ENCODE results near the gene TSPOAP1. TPM values are rescaled to one million over a fixed set of nuclear protein-coding genes. Genes with fewer than 3 reads are reported as not detected.

The TSPOAP1 gene
- total RNA-seq, 1 donor from 2014 or later, result 13.6 TPM

DNA sequence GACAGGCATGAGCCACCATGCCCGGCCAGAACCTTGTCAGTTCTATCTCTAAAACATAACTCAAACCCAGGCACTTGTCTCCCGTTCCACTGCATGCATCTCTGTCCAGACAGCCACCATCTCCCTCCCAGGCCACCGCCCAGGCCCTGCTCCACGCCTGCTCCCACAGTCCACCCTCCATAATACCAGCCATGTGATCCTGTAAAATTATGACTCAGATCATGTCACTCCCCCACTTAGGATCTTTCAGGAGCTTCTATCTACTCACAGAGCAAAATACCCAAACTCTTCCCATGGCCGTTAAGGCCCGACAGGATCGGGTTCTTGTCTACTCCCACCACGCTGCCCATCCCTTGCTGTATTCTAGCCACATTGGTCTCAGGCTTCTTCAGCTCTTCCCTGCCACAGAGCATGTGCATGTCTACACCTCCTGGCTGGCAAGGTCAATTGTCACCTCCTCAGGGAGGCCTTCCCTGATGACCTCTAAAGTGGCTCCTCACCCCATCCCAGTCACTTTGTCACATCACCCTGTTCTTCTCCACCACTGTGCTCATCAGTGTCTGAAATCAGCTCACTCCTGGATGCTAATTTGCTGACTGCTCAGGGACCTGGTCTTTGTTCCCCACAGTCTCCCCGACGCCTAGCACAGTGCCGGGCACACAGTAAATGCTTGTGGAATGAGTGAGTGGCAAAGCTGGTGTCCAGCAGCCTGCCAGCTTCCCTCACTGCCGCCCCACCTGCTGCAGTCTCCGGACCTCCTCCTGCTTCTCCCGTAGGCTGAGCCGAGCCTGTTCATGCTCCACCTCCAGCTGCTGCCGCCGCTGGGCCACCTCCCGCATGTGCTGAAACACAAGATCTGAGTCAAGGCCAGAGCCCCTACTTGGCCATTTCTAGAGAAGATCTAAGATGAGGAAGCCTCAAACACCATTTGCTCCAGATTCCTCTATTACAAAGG, 6.7 kb downstream of the TSPOAP1 start:
- intact Hi-C loops (cut with DNase I), result no loop called here
- peak; percentile 24 for DNase-seq
- ATAC-seq (ENCODE audit: poor library complexity), result no peak

DNA sequence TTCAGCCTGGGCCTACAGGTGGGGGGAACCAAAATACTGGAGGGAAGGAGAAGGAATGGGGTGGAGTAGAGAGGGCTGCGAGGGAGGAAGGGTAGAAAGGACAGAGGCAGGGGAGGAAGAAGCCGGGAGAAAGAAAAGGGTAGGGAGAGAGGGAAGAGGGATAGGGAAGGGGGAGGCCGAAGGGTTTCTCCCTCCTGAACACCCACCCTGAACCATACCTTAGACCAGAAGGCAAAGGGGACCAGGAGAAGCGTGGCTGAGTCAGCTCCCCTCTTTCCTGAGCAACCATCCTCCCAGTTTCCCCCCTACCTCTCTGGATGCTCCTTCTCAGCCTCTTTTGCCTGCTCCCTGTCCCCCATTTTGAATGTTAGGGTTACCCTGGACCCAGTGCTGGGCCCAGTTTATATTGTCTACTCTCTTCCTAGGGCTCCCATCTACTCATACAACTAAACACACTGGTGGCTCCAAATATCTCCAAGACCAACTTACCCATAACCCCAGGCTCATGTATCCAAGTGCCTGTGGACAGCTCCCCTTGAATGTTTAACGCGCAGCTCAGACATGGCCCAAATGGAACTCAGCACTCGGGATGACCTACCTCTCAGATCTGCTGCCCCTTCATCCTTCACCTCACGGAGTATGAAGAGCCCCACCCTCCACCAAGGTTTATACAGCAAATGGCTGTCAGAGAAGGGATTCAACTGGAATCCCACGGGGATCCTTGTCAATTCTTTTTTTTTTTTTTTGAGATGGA, 7.8 kb downstream of the TSPOAP1 start:
- ATAC-seq (ENCODE audit: poor library complexity) (no peak), DNase-seq (no peak)
- intact Hi-C loops (cut with DNase I), result no loop called here

DNA sequence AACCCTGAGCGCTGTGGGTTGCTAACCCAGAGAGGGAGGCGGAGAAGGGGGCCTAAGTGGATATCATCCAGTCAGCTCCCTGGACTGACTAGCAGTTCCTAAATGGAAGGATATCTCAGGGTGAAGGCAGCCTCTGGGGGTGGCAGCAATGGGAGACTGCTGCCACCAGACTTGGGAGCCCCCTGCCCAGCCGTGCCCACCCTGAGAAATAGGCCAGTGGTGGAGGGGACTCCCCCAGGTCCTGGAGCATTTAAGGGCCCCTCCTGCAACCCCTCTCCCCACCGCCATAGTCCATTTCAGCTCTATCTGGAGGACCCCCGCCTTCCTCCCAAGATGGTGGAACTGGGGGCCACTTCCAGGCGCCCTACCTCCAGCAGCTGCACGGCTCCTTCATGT, 8.4 kb downstream of the TSPOAP1 start:
- no peak for DNase-seq
- ATAC-seq (ENCODE audit: poor library complexity), result no peak
- intact Hi-C loops (cut with DNase I), result no loop called here

DNA sequence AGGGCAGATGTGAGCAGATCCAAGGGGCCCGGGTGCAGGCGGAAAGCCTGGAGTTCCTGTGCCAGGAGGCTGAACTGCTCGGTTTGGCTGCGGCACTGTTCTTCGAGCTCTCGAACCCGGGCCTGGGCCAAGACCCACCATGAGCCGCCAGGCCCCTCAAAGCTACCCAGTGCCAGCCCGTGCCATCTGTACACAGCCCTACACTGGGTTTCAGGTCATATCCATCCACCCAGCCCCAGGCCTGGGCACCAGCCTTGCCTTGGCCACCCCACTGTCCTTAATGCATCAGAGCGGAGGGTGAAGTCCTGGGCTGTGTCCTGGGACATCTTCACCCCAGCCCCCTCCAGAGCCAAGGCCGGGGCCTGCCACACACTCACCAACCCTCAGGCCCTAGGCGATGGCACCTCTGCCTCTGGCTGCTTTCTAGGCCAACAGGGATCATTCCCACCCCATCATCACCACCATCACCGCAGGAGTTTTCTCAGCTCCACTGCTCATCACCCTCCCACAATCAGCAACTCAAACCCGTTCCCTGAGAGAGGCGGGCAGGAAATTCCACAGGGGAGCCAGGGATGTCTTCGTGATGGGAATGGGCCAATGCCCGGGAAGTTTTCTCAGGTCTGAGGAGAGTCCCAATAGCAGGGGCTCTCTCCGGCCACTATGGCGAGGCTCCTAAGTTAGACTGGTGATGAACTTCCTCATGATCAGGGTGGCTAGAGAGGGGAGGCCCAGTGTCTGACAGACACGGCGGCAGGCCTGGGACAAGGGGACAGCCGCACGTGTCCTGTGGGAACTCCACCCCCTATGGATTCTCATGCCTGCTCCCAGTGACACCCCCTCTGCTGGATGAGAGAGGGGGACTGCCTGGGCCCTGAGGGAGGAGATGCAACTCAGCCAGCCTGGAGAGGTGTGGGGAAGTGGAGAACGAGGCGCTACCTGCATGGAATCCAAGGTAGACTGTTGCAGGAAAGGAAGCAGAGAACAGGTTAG, 9.1 kb downstream of the TSPOAP1 start:
- ATAC-seq (ENCODE audit: poor library complexity) (no peak), DNase-seq (peak; percentile 36)
- intact Hi-C loops (cut with DNase I), result loop anchor here (5.0 kb wide), 1 partner anchor 128 kb away; no protein-coding TSS in a partner anchor

DNA sequence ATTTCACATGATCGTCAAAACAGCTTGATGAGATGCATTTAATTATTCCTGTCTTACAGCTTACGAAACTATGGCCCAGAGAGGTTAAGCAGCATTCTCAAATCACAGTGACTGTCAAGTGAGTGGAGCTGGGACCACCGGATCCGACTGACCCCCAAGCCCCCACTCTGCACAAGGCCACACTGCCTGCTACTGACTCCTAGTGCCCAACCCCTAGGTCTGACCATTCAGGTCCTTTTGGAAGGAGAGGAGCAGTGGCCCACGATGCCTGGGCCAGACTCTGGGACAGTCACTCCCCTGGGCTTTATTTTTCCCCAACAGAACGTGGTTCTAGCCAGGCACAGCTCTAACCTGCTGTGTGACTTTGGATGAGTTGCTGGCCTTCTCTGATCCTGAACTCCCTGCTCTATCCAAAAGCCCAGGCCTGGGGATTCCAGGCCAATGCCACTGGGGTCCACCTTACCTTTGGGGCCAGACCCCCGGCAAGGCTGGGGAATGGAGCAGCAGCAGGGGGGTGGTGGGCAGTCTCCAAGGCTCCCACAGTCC, 9.9 kb downstream of the TSPOAP1 start:
- peak; percentile 17 for DNase-seq
- intact Hi-C loops (cut with DNase I), result loop anchor here (5.0 kb wide), 1 partner anchor 129 kb away; no protein-coding TSS in a partner anchor
- no peak for ATAC-seq (ENCODE audit: poor library complexity)

DNA sequence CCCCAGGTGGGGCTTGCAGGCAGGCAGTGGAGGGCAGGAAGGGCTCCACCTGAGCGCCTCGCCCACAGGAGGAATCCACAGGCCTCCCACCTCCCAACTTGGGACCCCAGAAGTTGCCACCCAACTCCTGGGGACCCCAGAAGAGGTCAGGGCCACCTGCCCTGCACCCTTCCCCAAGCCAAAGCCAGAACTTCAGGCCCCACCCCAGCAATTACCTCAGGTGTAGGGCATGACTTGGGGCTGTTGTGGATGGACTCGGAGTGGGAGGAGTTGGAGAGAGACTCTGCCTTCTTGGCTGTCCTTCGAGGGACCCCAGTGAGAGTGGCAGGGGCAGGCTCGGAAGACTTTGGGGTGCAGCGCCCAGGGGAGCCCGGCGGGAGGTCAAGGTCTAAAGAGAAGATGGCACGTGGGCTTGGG, 10.5 kb downstream of the TSPOAP1 start:
- ATAC-seq (ENCODE audit: poor library complexity) (no peak), DNase-seq (peak; percentile 21)
- intact Hi-C loops (cut with DNase I), result loop anchor here (5.0 kb wide), 1 partner anchor 129 kb away; no protein-coding TSS in a partner anchor

DNA sequence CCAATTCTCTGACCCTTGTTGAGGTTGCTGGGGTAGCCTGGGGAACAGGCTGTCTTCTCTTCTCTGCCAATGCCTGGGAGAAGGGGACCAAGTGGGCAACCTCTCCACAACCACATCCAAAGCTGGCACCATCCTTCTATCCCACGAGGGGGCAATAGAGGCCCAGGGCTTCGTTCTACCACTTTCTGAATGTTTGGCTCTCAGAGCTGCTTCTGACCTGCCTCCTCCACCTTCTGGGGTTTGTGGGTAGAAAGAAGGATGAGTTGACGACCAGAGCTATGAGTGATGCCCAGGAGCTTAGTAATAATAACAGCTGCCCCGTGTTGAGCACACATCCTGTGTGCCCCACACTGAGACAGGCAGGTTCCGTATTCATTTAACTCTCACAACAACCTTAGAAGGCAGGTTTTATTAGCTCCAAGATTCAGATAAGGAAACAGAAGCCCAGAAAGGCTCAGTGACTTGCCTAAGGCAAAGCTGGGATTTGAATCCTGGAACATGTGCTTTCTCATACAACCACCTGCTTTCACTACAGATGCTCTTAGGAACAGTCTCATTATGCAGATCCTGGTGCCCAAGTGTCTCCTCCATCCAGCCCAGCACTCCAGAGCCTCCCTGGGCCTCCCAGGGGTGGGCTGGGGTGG, 11.1 kb downstream of the TSPOAP1 start:
- intact Hi-C loops (cut with DNase I), result loop anchor here (5.0 kb wide), 1 partner anchor 130 kb away; no protein-coding TSS in a partner anchor
- ATAC-seq (ENCODE audit: poor library complexity), result peak; percentile 67

DNA sequence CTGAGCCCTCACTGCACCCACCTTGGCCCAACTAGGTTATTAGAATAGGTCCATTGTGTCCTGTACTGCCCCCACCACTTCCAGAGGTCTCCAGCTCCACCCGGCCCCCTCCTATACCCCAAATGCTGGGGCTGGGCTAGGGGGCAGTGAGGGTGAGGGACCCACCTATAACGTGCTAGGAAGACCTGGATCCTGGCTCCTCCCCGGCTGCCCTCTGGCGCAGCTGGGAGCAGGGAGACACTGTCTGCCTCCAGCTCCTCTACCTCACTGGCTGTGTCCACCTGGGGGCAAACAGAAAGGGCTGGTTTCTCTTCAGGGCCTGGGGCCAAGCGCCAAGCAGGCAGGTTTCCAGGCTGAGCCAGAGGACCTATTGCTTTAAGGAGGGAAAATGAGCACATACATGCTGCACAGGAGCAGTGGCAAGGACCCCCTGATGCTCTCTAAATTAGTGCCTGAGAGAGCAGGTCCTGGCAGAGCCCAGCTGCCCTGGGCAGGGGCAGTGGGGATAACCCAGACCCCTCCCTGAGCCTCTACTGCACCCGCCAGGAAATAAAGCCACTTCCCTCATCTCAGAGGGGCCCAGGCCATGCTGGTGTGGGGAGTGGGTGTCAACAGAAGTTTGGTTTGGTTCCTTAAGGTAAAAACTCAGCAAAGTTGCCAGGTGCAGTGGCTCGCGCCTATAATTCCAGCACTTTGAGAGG, 12.2 kb downstream of the TSPOAP1 start:
- ATAC-seq (ENCODE audit: poor library complexity) (no peak), DNase-seq (no peak)
- intact Hi-C loops (cut with DNase I), result loop anchor here (5.0 kb wide), 1 partner anchor 131 kb away; no protein-coding TSS in a partner anchor

More for the DNA sequence above, 11.1 kb downstream of the TSPOAP1 start:
- peak; percentile 36 for DNase-seq

DNA sequence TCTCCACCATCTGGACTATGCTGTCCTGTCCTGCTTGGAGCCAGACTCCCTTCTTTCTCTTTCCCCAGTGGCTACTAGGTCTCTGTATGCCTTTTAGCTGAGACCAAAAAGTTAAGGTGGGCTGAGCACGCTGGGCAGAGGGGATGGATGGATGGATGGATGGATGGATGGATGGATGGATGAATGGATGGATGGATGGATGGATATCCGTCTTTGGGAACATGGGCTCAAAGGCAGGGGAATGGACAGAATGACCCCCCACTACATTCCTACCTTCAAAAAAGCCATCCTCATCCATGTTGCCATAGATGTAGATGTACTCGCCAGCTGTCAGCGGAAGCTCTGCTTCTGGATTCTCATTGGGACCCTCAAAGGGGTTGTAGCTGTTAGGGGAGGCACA, 12.8 kb downstream of the TSPOAP1 start:
- ATAC-seq (ENCODE audit: poor library complexity) (no peak), DNase-seq (no peak)
- intact Hi-C loops (cut with DNase I), result loop anchor here (5.0 kb wide), 1 partner anchor 132 kb away; no protein-coding TSS in a partner anchor

DNA sequence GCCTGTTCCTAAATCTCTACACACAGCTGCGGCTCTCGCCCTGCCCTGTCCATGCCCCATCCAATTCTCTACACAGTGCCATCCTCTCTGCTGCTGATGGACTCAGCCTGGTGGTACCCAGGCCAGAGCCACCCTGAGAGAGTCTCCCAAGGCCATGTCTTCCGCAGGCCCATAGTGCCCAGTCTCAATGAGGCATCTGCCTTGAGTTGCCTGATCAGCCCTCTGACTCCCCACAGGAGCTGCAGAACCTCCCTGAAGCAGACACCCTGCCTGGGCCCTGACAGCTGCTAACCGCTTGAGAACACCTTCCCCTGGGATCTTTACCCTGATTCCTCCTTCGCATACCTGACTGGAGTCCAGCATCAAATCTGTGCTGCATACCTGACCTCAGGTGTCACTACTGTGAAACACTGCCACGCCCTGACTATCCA, 13.3 kb downstream of the TSPOAP1 start:
- ATAC-seq (ENCODE audit: poor library complexity) (no peak), DNase-seq (peak; percentile 14)

DNA sequence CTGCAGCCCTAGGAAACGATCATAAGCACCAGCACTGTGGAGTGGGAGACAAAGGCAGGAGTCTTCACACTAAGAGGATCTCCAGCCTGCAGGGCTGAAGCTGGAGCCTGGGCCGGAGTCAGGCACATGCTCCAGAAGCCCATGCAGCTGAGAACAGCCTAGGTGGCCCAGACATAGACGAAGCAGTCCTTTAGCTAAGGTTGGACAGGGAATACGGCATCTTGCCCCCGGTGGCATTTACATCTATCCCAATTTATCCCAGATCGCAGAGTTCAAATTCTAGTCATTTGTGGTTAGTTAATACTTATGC, 13.9 kb downstream of the TSPOAP1 start:
- intact Hi-C loops (cut with DNase I), result loop anchor here (5.0 kb wide), 1 partner anchor 133 kb away; no protein-coding TSS in a partner anchor
- ATAC-seq (ENCODE audit: poor library complexity), result no peak
- DNase-seq, result no peak

More for the DNA sequence above, 13.3 kb downstream of the TSPOAP1 start:
- intact Hi-C loops (cut with DNase I), result loop anchor here (5.0 kb wide), 1 partner anchor 132 kb away; no protein-coding TSS in a partner anchor

DNA sequence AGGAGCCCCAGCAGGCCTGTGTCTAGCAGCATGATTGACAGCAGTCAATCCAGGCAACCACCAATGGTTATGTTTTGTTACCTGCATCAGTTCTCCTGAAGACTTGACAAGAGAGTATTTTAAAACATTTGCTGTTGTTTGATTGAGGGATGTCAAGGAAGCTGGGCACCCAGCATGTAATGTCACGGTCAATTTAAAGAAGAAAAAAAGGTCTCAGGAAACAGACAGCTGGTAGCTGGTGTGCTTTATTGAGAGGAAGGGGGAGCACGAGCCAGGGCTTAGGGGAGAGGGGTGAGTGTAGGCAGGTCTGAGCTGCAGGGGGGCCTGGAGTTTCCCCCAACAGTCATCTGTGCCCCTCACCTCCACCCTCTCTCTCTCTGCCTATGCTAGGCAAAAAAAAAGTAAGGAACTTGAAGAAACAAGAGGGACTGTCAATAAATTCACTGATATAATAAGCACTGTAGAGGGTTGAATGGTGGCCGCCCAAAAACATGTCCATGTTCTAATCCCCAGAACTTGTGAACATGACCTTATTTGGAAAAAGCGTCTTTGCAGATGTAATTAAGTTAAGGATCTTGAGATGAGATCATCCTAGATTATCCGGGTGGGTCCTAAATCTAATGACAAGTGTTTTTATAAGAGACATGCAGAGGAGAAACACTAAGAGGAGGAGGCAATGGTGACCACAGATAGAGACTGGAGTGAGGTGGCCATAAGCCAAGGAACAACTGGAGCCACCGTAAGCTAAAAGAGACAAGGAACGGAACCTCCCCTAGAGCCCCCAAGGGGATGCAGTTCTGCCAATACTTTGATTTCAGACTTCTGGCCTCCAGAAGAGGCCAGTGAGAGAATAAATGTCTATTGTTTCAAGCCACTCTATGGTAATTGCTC, 14.5 kb downstream of the TSPOAP1 start:
- DNase-seq (no peak), ATAC-seq (ENCODE audit: poor library complexity) (no peak)
- intact Hi-C loops (cut with DNase I), result no loop called here

DNA sequence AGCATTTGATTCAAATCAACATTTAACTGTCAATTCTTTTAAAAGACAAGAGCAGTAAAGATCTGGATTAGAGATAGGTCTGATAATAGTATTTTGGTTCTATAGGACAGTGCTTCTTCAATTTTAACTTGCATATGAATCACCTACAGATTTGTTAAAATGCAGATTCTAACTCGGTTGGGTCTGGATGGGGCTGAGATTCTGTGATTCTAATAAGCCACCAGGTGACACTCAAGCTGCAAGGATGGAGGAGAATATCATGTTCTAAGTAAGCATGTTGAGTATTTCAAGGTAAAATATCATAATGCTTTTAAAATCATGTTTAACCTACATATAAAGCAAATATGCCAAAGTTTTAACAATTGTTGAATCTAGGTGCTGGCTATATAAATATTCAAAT, 15.8 kb downstream of the TSPOAP1 start:
- DNase-seq, result no peak
- ATAC-seq (ENCODE audit: poor library complexity), result no peak
- intact Hi-C loops (cut with DNase I), result no loop called here

DNA sequence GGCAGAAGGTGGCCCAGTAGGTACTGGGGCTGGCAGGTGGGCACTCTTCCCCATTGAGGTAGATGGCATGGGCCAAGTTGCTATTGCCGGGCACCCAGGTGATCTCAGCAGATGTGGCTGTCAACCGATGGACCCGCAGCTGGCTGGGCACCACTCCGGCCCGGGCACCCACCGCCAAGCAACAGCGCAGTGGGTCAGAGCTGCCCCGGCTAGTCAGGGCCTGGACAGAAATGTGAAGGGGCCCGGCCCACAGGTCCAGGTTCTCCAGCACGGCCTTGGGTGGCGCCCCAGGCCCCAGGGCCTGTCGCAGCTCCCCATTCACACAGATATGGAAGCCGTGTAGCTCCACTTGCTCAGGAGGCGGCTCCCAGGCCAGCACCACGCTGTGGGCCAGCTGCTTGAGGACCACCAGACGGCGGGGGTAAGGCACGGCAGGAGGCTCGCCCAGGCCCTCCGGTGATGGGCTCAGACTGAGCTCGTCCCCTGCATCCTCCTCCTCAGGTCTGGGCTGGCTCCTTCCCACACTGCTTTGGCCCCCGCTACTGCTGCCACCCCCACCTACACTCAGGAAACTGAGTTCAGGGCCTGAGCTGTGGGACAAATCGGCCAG, 16.5 kb downstream of the TSPOAP1 start:
- ATAC-seq (ENCODE audit: poor library complexity) (no peak), DNase-seq (peak; percentile 26)
- intact Hi-C loops (cut with DNase I), result no loop called here

DNA sequence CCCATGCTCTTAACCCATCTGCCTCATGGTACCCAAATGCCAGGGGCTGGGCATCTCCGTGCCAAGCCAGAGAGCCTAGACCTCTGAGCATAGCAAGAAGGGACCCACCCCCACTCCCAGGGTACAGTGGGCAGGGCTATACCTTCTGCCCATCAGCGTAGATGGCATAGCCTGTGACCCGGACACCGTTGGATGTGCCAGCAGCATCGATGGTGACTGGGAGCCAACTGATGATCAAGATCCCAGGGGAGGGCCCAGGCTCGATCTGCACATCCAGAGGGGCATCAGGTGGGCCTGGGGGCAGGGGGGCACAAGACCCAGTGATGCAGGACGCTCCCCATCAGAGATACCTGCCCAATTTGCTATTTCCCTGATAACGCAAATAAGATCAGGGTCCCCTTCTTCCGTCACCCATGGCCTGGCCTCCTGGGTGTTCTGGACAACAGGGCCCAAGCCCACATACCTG, 17.1 kb downstream of the TSPOAP1 start:
- intact Hi-C loops (cut with DNase I), result no loop called here
- ATAC-seq (ENCODE audit: poor library complexity) (no peak), DNase-seq (peak; percentile 17)

All from Right ventricle myocardium superior (tissue), 1 donor.